HepG2 (cell line): ENCODE results near the gene SLC16A3. TPM values are rescaled to one million over a fixed set of nuclear protein-coding genes. Genes with fewer than 3 reads are reported as not detected.

Source experiments
- CEBPB ChIP-seq: IDR thresholded peaks from 2 replicates; pipeline ENCODE4 v1.6.1; 2011; ENCODE audit warnings: low read depth, low read length, improper control_type of control experiment, borderline replicate concordance
- CREB3 ChIP-seq: sonication (generic); formaldehyde crosslinking; IDR thresholded peaks from 2 replicates; pipeline ENCODE4 v1.5.0; 2020; ENCODE audit warnings: missing genetic modification reagents
- CREBL2 ChIP-seq: sonication (generic); formaldehyde crosslinking; IDR thresholded peaks from 2 replicates; pipeline ENCODE4 v1.8.1; 2023; ENCODE audit warnings: missing genetic modification reagents, mild to moderate bottlenecking, borderline replicate concordance
- EHMT2 ChIP-seq: fragments of 200-600 bp; sonication (generic); IDR thresholded peaks from 2 replicates; pipeline ENCODE4 v1.7.0; 2017; ENCODE audit warnings: antibody characterized with exemption, low read depth, low read length, borderline replicate concordance
- HOXA7 ChIP-seq: sonication (generic); formaldehyde crosslinking; IDR thresholded peaks from 2 replicates; pipeline ENCODE4 v1.8.1; 2022; ENCODE audit warnings: mild to moderate bottlenecking, missing genetic modification reagents, moderate library complexity
- KLF15 ChIP-seq: sonication (generic); formaldehyde crosslinking; IDR thresholded peaks from 2 replicates; pipeline ENCODE4 v1.8.1; 2023; ENCODE audit warnings: borderline replicate concordance, mild to moderate bottlenecking, inconsistent platforms, missing genetic modification reagents, mixed read lengths
- MIER3 ChIP-seq: IDR thresholded peaks from 2 replicates; pipeline ENCODE4 v1.6.1; 2016; ENCODE audit warnings: missing compliant biosample characterization, borderline replicate concordance
- SETDB1 ChIP-seq: sonication (generic); formaldehyde crosslinking; IDR thresholded peaks from 2 replicates; pipeline ENCODE4 v1.5.1; 2020; ENCODE audit warnings: missing genetic modification reagents, mild to moderate bottlenecking, borderline replicate concordance
- SNAI1 ChIP-seq: sonication (generic); formaldehyde crosslinking; IDR thresholded peaks from 2 replicates; pipeline ENCODE4 v1.5.0; 2020; ENCODE audit warnings: mild to moderate bottlenecking, missing genetic modification reagents, borderline replicate concordance
- ZBTB7A ChIP-seq: sonication (generic); formaldehyde crosslinking; IDR thresholded peaks from 2 replicates; pipeline ENCODE4 v1.8.0; 2022; ENCODE audit warnings: mild to moderate bottlenecking, missing genetic modification reagents
- ZFX ChIP-seq: sonication (generic); formaldehyde crosslinking; IDR thresholded peaks from 2 replicates; pipeline ENCODE4 v1.4.0; 2020; ENCODE audit warnings: mild to moderate bottlenecking, low read depth, missing genetic modification reagents, moderate library complexity
- ZMAT3 ChIP-seq: sonication (generic); formaldehyde crosslinking; conservative IDR thresholded peaks from 2 replicates; pipeline ENCODE4 v1.7.0; 2021; ENCODE audit warnings: missing genetic modification reagents
- ZNF430 ChIP-seq: sonication (generic); formaldehyde crosslinking; IDR thresholded peaks from 2 replicates; pipeline ENCODE4 v1.9.0; 2021; ENCODE audit warnings: mild to moderate bottlenecking, missing genetic modification reagents
- ZNF510 ChIP-seq: sonication (generic); formaldehyde crosslinking; IDR thresholded peaks from 2 replicates; pipeline ENCODE4 v1.4.0; 2020; ENCODE audit warnings: low read depth, mild to moderate bottlenecking, missing genetic modification reagents
- ZNF543 ChIP-seq: sonication (generic); formaldehyde crosslinking; IDR thresholded peaks from 2 replicates; pipeline ENCODE4 v1.4.0; 2020; ENCODE audit warnings: mild to moderate bottlenecking, missing genetic modification reagents
- ZNF546 ChIP-seq: sonication (generic); formaldehyde crosslinking; conservative IDR thresholded peaks from 2 replicates; pipeline ENCODE4 v1.8.1; 2023; ENCODE audit warnings: mild to moderate bottlenecking, missing genetic modification reagents
- ZNF556 ChIP-seq: sonication (generic); formaldehyde crosslinking; IDR thresholded peaks from 2 replicates; pipeline ENCODE4 v1.4.0; 2020; ENCODE audit warnings: mild to moderate bottlenecking, missing genetic modification reagents, borderline replicate concordance
- ZNF646 ChIP-seq: sonication (generic); formaldehyde crosslinking; IDR thresholded peaks from 2 replicates; pipeline ENCODE4 v1.9.0; 2021; ENCODE audit warnings: mild to moderate bottlenecking, missing genetic modification reagents
- ZNF678 ChIP-seq: sonication (generic); formaldehyde crosslinking; IDR thresholded peaks from 2 replicates; pipeline ENCODE4 v1.4.0; 2020; ENCODE audit warnings: mild to moderate bottlenecking, missing genetic modification reagents
- ZNF691 ChIP-seq: sonication (generic); formaldehyde crosslinking; IDR thresholded peaks from 2 replicates; pipeline ENCODE4 v1.4.0; 2020; ENCODE audit warnings: missing genetic modification reagents, low read depth, mild to moderate bottlenecking, borderline replicate concordance
- ZNF781 ChIP-seq: sonication (generic); formaldehyde crosslinking; IDR thresholded peaks from 2 replicates; pipeline ENCODE4 v1.5.1; 2020; ENCODE audit warnings: borderline replicate concordance, mild to moderate bottlenecking, missing genetic modification reagents; ENCODE audit errors: not compliant biosample characterization
- polyA plus RNA-seq, 8 experiments: library from polyadenylated mRNA; depleted of rRNA in 3 of 8; stranded (reverse) in 7 of 8; unstranded in 1 of 8; fragments of >200 nt; fragmentation: Illumina TruSeq in 4 of 8; extraction: Trizol in 4 of 8; gene quantifications; 2 replicates each; pipeline versions ENCODE4 v1.2.1 to v1.2.3, GENCODE V29; 2011 to 2016; ENCODE audit warnings: low read depth in 4 of 8, missing spikeins in 1 of 8, mixed read lengths in 1 of 8; ENCODE audit not compliant: insufficient read depth in 1 of 8
- total RNA-seq, 5 experiments: library from RNA; depleted of rRNA; stranded (reverse); fragments of >200 nt; fragmentation: Illumina TruSeq; extraction: Trizol; gene quantifications; 2 replicates each; pipeline ENCODE4 v1.2.3, GENCODE V29; 2016; ENCODE audit warnings: low read depth in 1 of 5

Gene SLC16A3
- total and polyA plus RNA-seq, 2 of the 13 experiments (the other 11 are each of a cell fraction or from before 2014, with no cell fraction given): 242 to 349 TPM

- TF ChIP-seq CREB3 (CRISPR knock-in tag): no peak
- TF ChIP-seq EHMT2: no peak
- TF ChIP-seq MIER3 (CRISPR knock-in tag): no peak
- TF ChIP-seq ZNF691: 0 out of 2 replicates have a peak, but pooled peaks have one; percentile 45
- TF ChIP-seq ZFX (CRISPR knock-in tag): 0 out of 2 replicates have a peak, but pooled peaks have one; percentile 35
- TF ChIP-seq ZBTB7A (CRISPR knock-in tag): no peak
- TF ChIP-seq CEBPB: no peak
- TF ChIP-seq ZNF646: no peak
- no peak for TF ChIP-seq ZMAT3 (CRISPR knock-in tag)
- no peak for TF ChIP-seq ZNF556 (CRISPR knock-in tag)
- TF ChIP-seq ZNF781 (CRISPR knock-in tag): no peak
- TF ChIP-seq KLF15: no peak
- no peak for TF ChIP-seq CREBL2 (CRISPR knock-in tag)
- no peak for TF ChIP-seq HOXA7 (CRISPR knock-in tag)
- TF ChIP-seq ZNF430: no peak
- TF ChIP-seq ZNF678 (CRISPR knock-in tag): no peak
- no peak for TF ChIP-seq ZNF543
- no peak for TF ChIP-seq SNAI1 (CRISPR knock-in tag)
- TF ChIP-seq ZNF510 (CRISPR knock-in tag): no peak
- TF ChIP-seq SETDB1 (CRISPR knock-in tag): no peak
- no peak for TF ChIP-seq ZNF546 (CRISPR knock-in tag)
Measured at GRCh38 chr17:82234211-82235055, 5.6 kb downstream of the SLC16A3 start (continued).
